HCT116 (cell line): ENCODE results near the gene RASSF7. TPM values are rescaled to one million over a fixed set of nuclear protein-coding genes. Genes with fewer than 3 reads are reported as not detected.

Experiments
- ATAC-seq: fragments of 200-7000 bp; cut with Tn5 transposase; 2 replicates; pipeline ENCODE4 v1.9.1; 2020; ENCODE audit warnings: mild to moderate bottlenecking, moderate library complexity
- BruUV-seq: library from RNA; stranded (reverse); fragments of 400-500 nt; replicated peaks from 2 replicates; lab custom pipeline; 2021; lab: Mats Ljungman, UMichigan
- CTCF ChIA-PET: fragments of 300-600 bp; sonication (Branson Sonifier 250); formaldehyde crosslinking; loops from one replicate; lab custom pipeline; 2021; ENCODE audit warnings: antibody characterized with exemption; lab: Charles Lee
- POLR2A ChIA-PET: fragments of 300-600, 350-600 bp; sonication (Branson Sonifier 250); formaldehyde crosslinking; loops from one replicate; lab custom pipeline; 2021; ENCODE audit warnings: antibody characterized with exemption; lab: Charles Lee
- RAD21 ChIA-PET, 2 experiments: fragments of 300-600 bp; sonication (Branson Sonifier 250); formaldehyde crosslinking; loops; one replicate each; lab custom pipeline; 2023; ENCODE audit warnings: low total read pairs in 2 of 2; ENCODE audit not compliant: uncharacterized antibody in 2 of 2, unreplicated experiment in 2 of 2, low non-redundant PET in 1 of 2; lab: Charles Lee
- DNase-seq: peaks from one replicate; pipeline ENCODE4 v3.0.0-alpha.2; 2010; ENCODE audit warnings: low read depth, low spot score
- H2AFZ ChIP-seq: fragments of 200-600 bp; shearing (Covaris generic), sonication (generic); 2 replicates; pipeline ENCODE4 v1.6.1; 2017; ENCODE audit warnings: low read depth, mixed run types, mixed read lengths, antibody characterized with exemption, low read length; ENCODE audit not compliant: poor library complexity, severe bottlenecking
- H3K27ac ChIP-seq: 2 replicates; pipeline ENCODE4 v1.5.1; 2012; ENCODE audit warnings: low read depth, low read length
- H3K27me3 ChIP-seq: fragments of 200-600 bp; sonication (generic); 2 replicates; pipeline ENCODE4 v1.6.1; 2016; ENCODE audit warnings: mixed run types, low read length, mixed read lengths; ENCODE audit not compliant: insufficient read depth
- H3K36me3 ChIP-seq, 2 experiments: fragments of 200-500 bp in 1 of 2; fragments of 200-600 bp in 1 of 2; sonication (Bioruptor generic) in 1 of 2; sonication (generic) in 1 of 2; 2 replicates each; pipeline versions ENCODE4 v1.5.1 to v1.6.1; 2014 to 2016; ENCODE audit warnings: low read length in 2 of 2, inconsistent platforms in 1 of 2, mixed read lengths in 1 of 2, mixed run types in 1 of 2; ENCODE audit not compliant: insufficient read depth in 2 of 2, control insufficient read depth in 1 of 2
- H3K4me1 ChIP-seq, 2 experiments: fragments of 200-600 bp in 1 of 2; sonication (generic) in 1 of 2; 2 replicates each; pipeline versions ENCODE4 v1.5.1 to v1.6.1; 2012 to 2017; ENCODE audit warnings: low read length in 2 of 2, inconsistent platforms in 1 of 2, mild to moderate bottlenecking in 1 of 2, mixed read lengths in 1 of 2, mixed run types in 1 of 2, moderate library complexity in 1 of 2; ENCODE audit not compliant: insufficient read depth in 2 of 2, control insufficient read depth in 1 of 2
- H3K4me2 ChIP-seq: fragments of 200-600 bp; sonication (generic); 2 replicates; pipeline ENCODE4 v1.6.1; 2017; ENCODE audit warnings: mixed run types, low read length, mixed read lengths
- H3K4me3 ChIP-seq, 2 experiments: fragments of 200-600 bp in 1 of 2; sonication (generic) in 1 of 2; replicated peaks in 1 of 2; 2 replicates each; pipeline ENCODE4 v1.5.1; 2011 to 2016; ENCODE audit warnings: low read length in 2 of 2, control low read depth in 1 of 2, low read depth in 1 of 2, mild to moderate bottlenecking in 1 of 2, mixed read lengths in 1 of 2, mixed run types in 1 of 2
- H3K79me2 ChIP-seq: fragments of 200-600 bp; sonication (generic); 2 replicates; pipeline ENCODE4 v1.6.1; 2017; ENCODE audit warnings: mild to moderate bottlenecking, mixed run types, low read length, moderate library complexity, mixed read lengths; ENCODE audit not compliant: insufficient read depth
- H3K9ac ChIP-seq: fragments of 200-600 bp; sonication (generic); 2 replicates; pipeline ENCODE4 v1.6.1; 2016; ENCODE audit warnings: low read length, mixed read lengths
- H3K9me2 ChIP-seq: fragments of 200-600 bp; sonication (generic), shearing (Covaris generic); 2 replicates; pipeline ENCODE4 v1.6.1; 2017; ENCODE audit warnings: mixed run types, mild to moderate bottlenecking, moderate library complexity; ENCODE audit not compliant: insufficient read depth
- H3K9me3 ChIP-seq, 2 experiments: fragments of 200-500 bp in 1 of 2; fragments of 200-600 bp in 1 of 2; sonication (Bioruptor generic) in 1 of 2; sonication (generic) in 1 of 2; 2 replicates each; pipeline ENCODE4 v1.6.1; 2014 to 2017; ENCODE audit warnings: low read length in 2 of 2, mixed read lengths in 2 of 2, inconsistent platforms in 1 of 2, low read depth in 1 of 2, mild to moderate bottlenecking in 1 of 2, mixed run types in 1 of 2, moderate library complexity in 1 of 2; ENCODE audit not compliant: control insufficient read depth in 1 of 2, insufficient read depth in 1 of 2
- H4K20me1 ChIP-seq: fragments of 200-600 bp; sonication (generic), shearing (Covaris generic); 2 replicates; pipeline ENCODE4 v1.6.1; 2017; ENCODE audit warnings: mixed run types, mild to moderate bottlenecking, moderate library complexity; ENCODE audit not compliant: insufficient read depth
- CBX3 ChIP-seq: IDR thresholded peaks from 2 replicates; pipeline ENCODE4 v1.6.1; 2012; ENCODE audit warnings: low read depth
- CTCF ChIP-seq, 3 experiments: fragments of 200-600 bp in 1 of 3; sonication (generic) in 1 of 3; IDR thresholded peaks in 2 of 3; conservative IDR thresholded peaks in 1 of 3; 2 replicates each; pipeline ENCODE4 v1.5.1; 2012 to 2017; ENCODE audit warnings: low read depth in 2 of 3, low read length in 2 of 3, antibody characterized with exemption in 1 of 3, borderline replicate concordance in 1 of 3, control low read depth in 1 of 3, mild to moderate bottlenecking in 1 of 3, mixed read lengths in 1 of 3, mixed run types in 1 of 3, moderate library complexity in 1 of 3; ENCODE audit not compliant: insufficient read depth in 1 of 3
- EZH2 ChIP-seq: fragments of 200-600 bp; sonication (generic); IDR thresholded peaks from 2 replicates; pipeline ENCODE4 v1.6.1; 2017; ENCODE audit warnings: antibody characterized with exemption, mixed run types
- EZH2phosphoT487 ChIP-seq: fragments of 200-600 bp; IDR thresholded peaks from 2 replicates; pipeline ENCODE4 v1.6.1; 2018; ENCODE audit warnings: antibody characterized with exemption, borderline replicate concordance
- POLR2A ChIP-seq: IDR thresholded peaks from 2 replicates; pipeline ENCODE4 v1.7.0; 2011; ENCODE audit warnings: borderline replicate concordance; ENCODE audit not compliant: insufficient read depth, insufficient read length; ENCODE audit errors: extremely low read depth
- POLR2AphosphoS5 ChIP-seq: IDR thresholded peaks from 2 replicates; pipeline ENCODE4 v1.6.1; 2011; ENCODE audit warnings: mild to moderate bottlenecking, low read depth, low read length, moderate library complexity
- SIN3A ChIP-seq: IDR thresholded peaks from 2 replicates; pipeline ENCODE4 v1.6.1; 2012; ENCODE audit warnings: low read depth
- SP1 ChIP-seq: IDR thresholded peaks from 2 replicates; pipeline ENCODE4 v1.6.1; 2012; ENCODE audit warnings: low read depth
- TCF7L2 ChIP-seq: IDR thresholded peaks from 2 replicates; pipeline ENCODE4 v1.7.0; 2011; ENCODE audit warnings: borderline replicate concordance, inconsistent platforms; ENCODE audit not compliant: insufficient read depth, insufficient read length; ENCODE audit errors: extremely low read depth
- YY1 ChIP-seq: IDR thresholded peaks from 2 replicates; pipeline ENCODE4 v1.6.1; 2011; ENCODE audit warnings: low read length, low read depth, moderate library complexity, mild to moderate bottlenecking; ENCODE audit not compliant: insufficient replicate concordance; ENCODE audit errors: extremely low read depth
- ZFX ChIP-seq: fragments of 450-650 bp; IDR thresholded peaks from 2 replicates; pipeline ENCODE4 v1.6.1; 2017
- ZNF274 ChIP-seq: fragments of 200-500 bp; sonication (Bioruptor generic); IDR thresholded peaks from 2 replicates; pipeline ENCODE4 v1.6.1; 2014; ENCODE audit warnings: mild to moderate bottlenecking, low read depth, low read length, inconsistent platforms
- intact Hi-C: fragments of 100-400 bp; cut with micrococcal nuclease; formaldehyde crosslinking; loops from 2 replicates; pipeline ENCODE4 v1.10.0; 2022
- total RNA-seq: library from RNA; stranded (reverse); gene quantifications from one replicate; pipeline ENCODE4 v1.2.1, GENCODE V29; 2021; ENCODE audit not compliant: unreplicated experiment
- TF ChIP-seq, protein P1 (sequence below): IDR thresholded peaks from 2 replicates; pipeline ENCODE4 v1.6.1; 2011; ENCODE audit warnings: mild to moderate bottlenecking, low read length, moderate library complexity; ENCODE audit not compliant: insufficient replicate concordance; ENCODE audit errors: extremely low read depth

RASSF7 gene
- total RNA-seq, 1 experiment from 2014 or later: 35.9 TPM

GRCh38 chr11:535519-536454, 25.0 kb upstream of the RASSF7 start, which contains the start of gene HRAS:
Gene HRAS, minus strand, starts transcription at chr11:535576.
- Histone ChIP-seq H3K36me3 (peaks cover 0 to 26% of the 10 kb centered on the region in 2 experiments; a peak in 2 of 4 replicates), H3K9ac (peak within 1 kb of the TSS; percentile 89), H3K4me2 (peak within 1 kb of the TSS; percentile 100), H3K27ac (peak within 1 kb of the TSS; percentile 100), H3K27me3 (no peaks in the 10 kb centered on the region), H3K9me2 (no peaks in the 10 kb centered on the region), H3K79me2 (peaks cover 33% of the 10 kb centered on the region), H2AFZ (no peak within 1 kb of the TSS)
- RAD21 ChIA-PET: no interaction called here
- intact Hi-C loops: loop anchor here (2.0 kb wide), 2 partner anchors 25 to 29 kb away; partner anchors contain the start of genes LMNTD2, RASSF7 and RNH1
- BruUV-seq: TSS peak; percentile 74
- no peak for TF ChIP-seq YY1
- TF ChIP-seq, protein P1, sequence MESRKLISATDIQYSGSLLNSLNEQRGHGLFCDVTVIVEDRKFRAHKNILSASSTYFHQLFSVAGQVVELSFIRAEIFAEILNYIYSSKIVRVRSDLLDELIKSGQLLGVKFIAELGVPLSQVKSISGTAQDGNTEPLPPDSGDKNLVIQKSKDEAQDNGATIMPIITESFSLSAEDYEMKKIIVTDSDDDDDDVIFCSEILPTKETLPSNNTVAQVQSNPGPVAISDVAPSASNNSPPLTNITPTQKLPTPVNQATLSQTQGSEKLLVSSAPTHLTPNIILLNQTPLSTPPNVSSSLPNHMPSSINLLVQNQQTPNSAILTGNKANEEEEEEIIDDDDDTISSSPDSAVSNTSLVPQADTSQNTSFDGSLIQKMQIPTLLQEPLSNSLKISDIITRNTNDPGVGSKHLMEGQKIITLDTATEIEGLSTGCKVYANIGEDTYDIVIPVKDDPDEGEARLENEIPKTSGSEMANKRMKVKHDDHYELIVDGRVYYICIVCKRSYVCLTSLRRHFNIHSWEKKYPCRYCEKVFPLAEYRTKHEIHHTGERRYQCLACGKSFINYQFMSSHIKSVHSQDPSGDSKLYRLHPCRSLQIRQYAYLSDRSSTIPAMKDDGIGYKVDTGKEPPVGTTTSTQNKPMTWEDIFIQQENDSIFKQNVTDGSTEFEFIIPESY: no peak
- TF ChIP-seq SIN3A: peak; percentile 64; the same call in 1 of the 2 replicates
- no peak for TF ChIP-seq CBX3
- TF ChIP-seq ZNF274: no peak
- TF ChIP-seq POLR2AphosphoS5: peak; percentile 98
- no peak for TF ChIP-seq EZH2phosphoT487
- peak; percentile 96 for TF ChIP-seq SP1
- TF ChIP-seq TCF7L2: no peak
- no peak for TF ChIP-seq EZH2
- peak; percentile 59 for TF ChIP-seq POLR2A
- TF ChIP-seq CTCF (IDR thresholded peaks at IDR 0.05 in 2 of 3, conservative IDR thresholded peaks at IDR 0.05 in 1 of 3; ENCODE audit: borderline replicate concordance in 1 of 3, insufficient read depth in 1 of 3, low read depth in 2 of 3, low read length in 2 of 3): no peak
- peak; percentile 68 for TF ChIP-seq ZFX
- TF ChIP-seq, all 23 proteins: peak for 5
- ChIA-PET POLR2A (interaction anchor here (1.2 to 1.8 kb wide), 4 partner anchors 11 to 40 kb away, joined by 3 to 8 read pairs (median 5); partner anchors contain the start of gene PHRF1), CTCF (no interaction called here)
- Histone ChIP-seq H3K4me3 (peak within 1 kb of the TSS; percentile 76 to 90), H4K20me1 (no peaks in the 10 kb centered on the region), H3K4me1 (peaks cover 15 to 33% of the 10 kb centered on the region in 2 experiments; a peak in 3 of 4 replicates), H3K9me3 (no peaks in the 10 kb centered on the region)
- peak; percentile 86 for DNase-seq
- peak; percentile 83 for ATAC-seq
